Measurements from ENCODE around the gene CCDC88A.

DNA sequence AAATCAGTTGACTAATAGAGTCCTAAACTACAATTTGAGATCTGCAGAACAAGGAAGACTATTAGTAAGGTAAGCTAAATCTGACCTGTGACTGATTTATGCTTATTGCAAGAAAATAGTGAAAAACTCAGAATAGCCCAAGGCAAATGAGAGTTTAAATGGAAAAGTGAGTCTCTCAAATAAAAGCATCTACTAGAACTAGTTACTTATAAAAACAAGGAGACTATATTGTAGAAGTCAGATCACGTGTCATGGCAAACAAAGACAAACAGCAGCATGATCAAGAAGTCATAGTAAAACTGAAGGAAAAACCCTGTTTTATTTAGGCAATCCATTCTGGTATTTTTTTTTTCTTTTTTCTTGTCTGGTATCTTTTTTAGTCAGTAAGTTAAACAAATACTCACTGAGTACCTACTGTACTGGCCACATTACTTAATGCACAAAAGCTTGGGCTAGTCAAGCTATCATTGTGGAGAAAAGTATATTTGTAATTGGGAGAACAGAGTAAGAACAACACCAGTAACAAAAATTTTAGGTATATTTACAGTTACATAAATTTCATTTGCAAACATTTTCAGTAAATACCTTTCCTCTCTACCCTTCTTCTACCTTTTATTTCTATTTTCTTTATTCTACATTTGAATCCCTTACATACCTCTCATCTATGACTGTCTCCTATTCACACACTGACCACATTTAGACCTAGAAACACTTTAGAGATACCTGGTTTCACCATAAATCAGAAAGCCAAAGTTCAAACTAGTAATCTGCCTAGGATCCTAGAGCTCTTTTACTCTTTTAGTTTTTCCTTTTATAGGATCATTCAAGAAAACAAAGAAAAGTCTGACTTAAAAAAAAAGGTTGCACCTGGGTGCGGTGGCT, 23.7 kb downstream of the CCDC88A start:
- TF ChIP-seq, protein P1, sequence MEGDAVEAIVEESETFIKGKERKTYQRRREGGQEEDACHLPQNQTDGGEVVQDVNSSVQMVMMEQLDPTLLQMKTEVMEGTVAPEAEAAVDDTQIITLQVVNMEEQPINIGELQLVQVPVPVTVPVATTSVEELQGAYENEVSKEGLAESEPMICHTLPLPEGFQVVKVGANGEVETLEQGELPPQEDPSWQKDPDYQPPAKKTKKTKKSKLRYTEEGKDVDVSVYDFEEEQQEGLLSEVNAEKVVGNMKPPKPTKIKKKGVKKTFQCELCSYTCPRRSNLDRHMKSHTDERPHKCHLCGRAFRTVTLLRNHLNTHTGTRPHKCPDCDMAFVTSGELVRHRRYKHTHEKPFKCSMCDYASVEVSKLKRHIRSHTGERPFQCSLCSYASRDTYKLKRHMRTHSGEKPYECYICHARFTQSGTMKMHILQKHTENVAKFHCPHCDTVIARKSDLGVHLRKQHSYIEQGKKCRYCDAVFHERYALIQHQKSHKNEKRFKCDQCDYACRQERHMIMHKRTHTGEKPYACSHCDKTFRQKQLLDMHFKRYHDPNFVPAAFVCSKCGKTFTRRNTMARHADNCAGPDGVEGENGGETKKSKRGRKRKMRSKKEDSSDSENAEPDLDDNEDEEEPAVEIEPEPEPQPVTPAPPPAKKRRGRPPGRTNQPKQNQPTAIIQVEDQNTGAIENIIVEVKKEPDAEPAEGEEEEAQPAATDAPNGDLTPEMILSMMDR (IDR thresholded peaks at IDR 0.05): no peak
- no peak for TF ChIP-seq EZH2 (IDR thresholded peaks at IDR 0.05; ENCODE audit: borderline replicate concordance, insufficient read depth, low read depth, low read length, poor library complexity, severe bottlenecking)

Data from B cell (primary cell).